SU-DHL-6 (cell line): ENCODE data around the gene GP1BA.

ENCODE experiments used
- CTCF ChIP-seq: fragments of 200-600 bp; sonication (generic); IDR thresholded peaks from one replicate; pipeline ENCODE4 v1.5.1; 2017; ENCODE audit warnings: antibody characterized with exemption, mild to moderate bottlenecking, low read length, moderate library complexity; ENCODE audit not compliant: insufficient read depth, poor library complexity, severe bottlenecking
- EZH2phosphoT487 ChIP-seq: fragments of 200-600 bp; sonication (generic), shearing (Covaris generic); conservative IDR thresholded peaks from 2 replicates; pipeline ENCODE4 v1.6.1; 2018; ENCODE audit warnings: mild to moderate bottlenecking, antibody characterized with exemption, low read length, moderate library complexity, mixed read lengths

- TF ChIP-seq CTCF = no peak
- no peak for TF ChIP-seq EZH2phosphoT487
These were observed 38.2 kb downstream of the GP1BA start for GRCh38 chr17:4970273-4970672.
